ENCODE measurements around the gene TMEM222.
"Not testable (repeated sequence)": the region's sequence is repeated elsewhere in the genome, so short reads cannot be mapped to it uniquely, and the experiment has no call there.

The TMEM222 gene

DNA sequence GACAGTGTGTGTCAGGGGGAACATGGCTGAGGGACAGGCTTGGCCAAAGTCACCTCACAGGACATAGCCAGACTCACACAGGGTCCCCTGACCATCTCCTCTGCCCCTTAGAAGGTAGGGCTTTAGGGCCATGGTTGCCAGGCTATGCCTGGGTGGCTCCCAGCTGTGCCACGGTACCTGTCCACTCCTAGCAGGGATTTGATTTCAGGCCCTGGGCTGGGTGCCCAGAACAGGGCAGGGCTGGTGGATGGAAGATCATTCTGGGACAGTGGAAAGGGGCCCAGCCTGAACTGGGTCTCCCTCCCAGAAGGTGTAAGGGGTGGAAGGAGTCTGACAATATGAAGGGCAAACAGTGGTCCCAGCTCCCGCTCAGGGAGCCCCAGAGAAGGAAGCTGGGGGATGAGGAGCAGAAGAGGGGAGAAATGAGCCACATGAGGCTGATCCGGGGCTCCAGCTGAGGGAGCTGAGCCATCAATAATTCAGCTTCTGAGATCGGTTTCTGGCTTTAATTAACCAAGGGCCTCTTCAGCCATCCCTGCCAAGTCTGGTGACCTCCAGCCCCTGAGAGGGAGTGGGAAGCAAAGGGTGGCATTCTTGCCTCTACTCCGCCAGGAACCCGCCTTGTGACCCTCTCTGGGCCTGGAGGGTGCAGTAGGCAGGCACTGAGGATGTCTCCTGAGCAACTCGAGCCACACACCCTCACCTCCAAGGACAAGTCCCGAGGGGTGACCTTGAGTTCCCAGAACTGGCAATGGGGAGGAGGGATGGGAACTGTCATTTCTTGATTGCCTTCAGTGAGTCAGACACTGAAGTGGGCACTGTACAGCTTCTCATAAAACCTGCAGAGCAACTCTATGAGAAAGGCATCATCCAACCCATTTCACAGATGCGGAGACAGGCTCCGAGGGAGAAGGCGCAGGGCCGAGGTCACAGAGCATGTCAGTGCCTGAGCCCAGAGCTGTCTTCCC lies 59.1 kb downstream of the TMEM222 start:
- no peak for DNase-seq

DNA sequence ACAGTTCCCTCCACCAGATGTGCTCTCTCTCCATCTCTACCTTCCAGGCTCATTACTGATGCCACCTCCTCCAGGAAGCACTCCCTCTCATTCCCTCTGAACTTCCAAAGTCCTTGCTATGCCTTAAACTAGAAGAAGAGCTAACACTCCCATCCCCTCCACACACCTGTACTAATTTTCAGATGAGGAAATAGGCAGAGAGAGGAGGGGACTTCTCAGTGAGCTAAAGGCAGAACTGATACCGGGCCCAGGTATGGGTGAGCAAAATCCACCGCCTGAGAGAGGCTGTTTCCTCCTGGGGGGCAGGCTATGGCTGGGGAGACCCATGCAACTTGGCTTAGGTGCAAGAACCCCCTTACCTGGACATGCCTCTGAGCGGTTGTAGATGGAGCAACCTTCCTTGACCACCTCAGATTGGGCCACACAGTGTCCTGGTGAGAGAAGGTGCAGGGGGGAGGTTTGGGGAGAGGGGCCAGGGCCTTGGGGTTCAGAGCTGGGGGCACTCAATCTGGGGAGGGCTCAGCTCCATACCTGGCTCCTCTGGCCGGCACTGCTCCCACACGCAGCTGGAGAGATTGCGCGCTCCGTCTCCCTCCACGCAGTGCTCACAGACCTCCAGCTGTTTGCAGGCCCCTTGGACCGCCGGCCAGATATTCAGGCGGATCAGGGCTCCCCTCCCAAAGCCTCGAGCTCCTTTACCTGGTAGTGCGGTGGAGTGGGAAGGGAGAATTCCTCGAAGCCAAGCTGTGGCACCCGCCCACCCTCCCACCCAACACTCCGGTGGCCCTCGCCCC lies 60.2 kb downstream of the TMEM222 start:
- DNase-seq: no peak

DNA sequence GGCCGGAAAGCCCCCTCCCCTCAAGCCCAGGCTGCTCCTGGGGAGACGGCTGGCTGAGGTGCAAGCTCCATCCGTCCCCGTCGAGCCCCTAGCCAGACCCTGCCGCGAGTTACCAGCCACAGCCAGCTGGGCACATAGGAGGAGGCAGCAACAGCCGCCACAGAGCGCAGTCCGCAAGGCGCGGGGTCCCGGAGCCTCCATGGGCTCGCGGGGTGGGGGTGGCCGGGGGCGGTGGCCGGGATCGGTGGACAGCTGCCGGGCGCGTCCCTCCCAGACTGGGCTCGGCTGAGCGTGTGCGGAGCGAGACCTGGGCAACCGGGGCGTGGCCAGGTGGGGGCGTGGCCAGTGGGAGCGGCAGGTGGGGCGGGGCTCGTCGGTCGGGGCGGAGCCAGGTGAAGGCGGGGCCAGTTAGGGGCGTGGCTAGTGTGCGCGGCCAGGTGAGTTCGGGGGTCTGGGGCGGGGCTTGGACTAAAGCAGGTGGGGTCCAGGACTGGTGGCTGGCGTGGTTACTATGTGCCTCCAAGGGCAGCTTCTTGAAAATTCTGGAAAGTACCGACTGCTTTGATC lies 61.2 kb downstream of the TMEM222 start, which contains the start of gene CD164L2:
CD164L2 (minus strand) TSS at position 295 of the 567 bp plus-strand sequence; CDS start at position 201, 94 bp downstream.
- no peak for DNase-seq

DNA sequence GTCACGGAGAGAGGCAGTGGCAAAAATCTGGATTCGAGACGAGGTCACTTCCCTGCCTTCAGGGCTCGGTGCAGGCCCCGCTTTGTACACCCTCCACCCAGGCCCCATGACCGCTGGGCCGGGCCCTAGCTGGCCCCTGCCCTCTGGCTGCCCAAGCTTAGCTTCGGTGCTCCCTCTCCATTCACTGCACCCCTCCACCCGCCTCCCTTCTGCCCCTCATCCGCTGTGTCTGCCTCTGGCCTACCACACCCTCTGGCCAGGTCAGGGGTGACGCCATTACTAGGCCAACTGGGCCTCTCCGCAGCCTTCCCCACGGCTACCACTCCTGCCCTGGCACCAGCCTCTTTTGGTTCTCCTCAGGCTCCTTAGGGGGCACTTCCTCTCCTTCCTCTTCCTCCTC lies 61.7 kb downstream of the TMEM222 start:
- DNase-seq: no peak

DNA sequence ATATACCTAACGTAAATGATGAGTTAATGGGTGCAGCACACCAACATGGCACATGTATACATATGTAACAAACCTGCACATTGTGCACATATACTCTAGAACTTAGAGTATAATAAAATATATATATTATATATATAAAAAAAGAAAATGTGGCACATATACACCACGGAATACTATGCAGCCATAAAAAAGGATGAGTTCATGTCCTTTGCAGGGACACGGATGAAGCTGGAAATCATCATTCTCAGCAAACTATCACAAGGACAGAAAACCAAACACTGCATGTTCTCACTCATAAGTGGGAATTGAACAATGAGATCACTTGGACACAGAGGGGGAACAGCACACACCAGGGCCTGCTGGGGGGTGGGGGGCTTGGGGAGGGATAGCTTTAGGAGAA lies 62.8 kb downstream of the TMEM222 start:
- not testable (repeated sequence) for DNase-seq
